ENCODE results near the gene SLC6A6.

SLC6A6 gene

GRCh38 chr3:14523792-14524191 is 121.4 kb downstream of the SLC6A6 start:
- peak; percentile 75 for DNase-seq (ENCODE audit: low read depth)

GRCh38 chr3:14524311-14524711 is 121.9 kb downstream of the SLC6A6 start:
- no peak for DNase-seq (ENCODE audit: low read depth)

GRCh38 chr3:14524920-14525660 is 122.7 kb downstream of the SLC6A6 start:
- no peak for DNase-seq (ENCODE audit: low read depth)

- peak; percentile 55 for DNase-seq (ENCODE audit: low read depth)
Measured at GRCh38 chr3:14525685-14526631, 123.6 kb downstream of the SLC6A6 start.

- no peak for DNase-seq (ENCODE audit: low read depth)
Measured at GRCh38 chr3:14528081-14528480, 125.7 kb downstream of the SLC6A6 start.

GRCh38 chr3:14531856-14532395 is 129.5 kb downstream of the SLC6A6 start:
- DNase-seq (ENCODE audit: low read depth): no peak

GRCh38 chr3:14532691-14533456 is 130.5 kb downstream of the SLC6A6 start:
- no peak for DNase-seq (ENCODE audit: low read depth)

GRCh38 chr3:14533457-14533958 is 131.1 kb downstream of the SLC6A6 start:
- no peak for DNase-seq (ENCODE audit: low read depth)

GRCh38 chr3:14534516-14535191 is 132.2 kb downstream of the SLC6A6 start:
- DNase-seq (ENCODE audit: low read depth): no peak

GRCh38 chr3:14535616-14536015 is 133.2 kb downstream of the SLC6A6 start:
- no peak for DNase-seq (ENCODE audit: low read depth)

- DNase-seq (ENCODE audit: low read depth): no peak
Measured at GRCh38 chr3:14536055-14536815, 133.8 kb downstream of the SLC6A6 start.

GRCh38 chr3:14536837-14537589 is 134.6 kb downstream of the SLC6A6 start:
- no peak for DNase-seq (ENCODE audit: low read depth)

- peak; percentile 12 for DNase-seq (ENCODE audit: low read depth)
Measured at GRCh38 chr3:14537590-14538450, 135.4 kb downstream of the SLC6A6 start.

- DNase-seq (ENCODE audit: low read depth): no peak
Measured at GRCh38 chr3:14538451-14539088, 136.2 kb downstream of the SLC6A6 start.

All from iris pigment epithelial cell (primary cell).